Nephron (organoid): ENCODE measurements around the gene BICRAL.

ENCODE experiments used
- H3K27ac Mint-ChIP-seq, 3 experiments: 2 replicates each; pipeline ENCODE4 v1.8.0; 2020; ENCODE audit warnings: mixed read lengths in 3 of 3, mild to moderate bottlenecking in 2 of 3, moderate library complexity in 1 of 3
- H3K27me3 Mint-ChIP-seq: 2 replicates; pipeline ENCODE4 v1.8.0; 2021; ENCODE audit warnings: low read depth, mild to moderate bottlenecking, moderate library complexity, mixed read lengths
- H3K36me3 Mint-ChIP-seq: 2 replicates; pipeline ENCODE4 v1.8.0; 2020; ENCODE audit warnings: low read depth, mixed read lengths
- H3K4me1 Mint-ChIP-seq: 2 replicates; pipeline ENCODE4 v1.8.0; 2020; ENCODE audit warnings: mixed read lengths
- H3K4me3 Mint-ChIP-seq, 3 experiments: 2 replicates each; pipeline ENCODE4 v1.8.0; 2020; ENCODE audit warnings: mild to moderate bottlenecking in 3 of 3, mixed read lengths in 3 of 3, moderate library complexity in 2 of 3
- H3K9me3 Mint-ChIP-seq: 2 replicates; pipeline ENCODE4 v1.8.0; 2020; ENCODE audit warnings: mixed read lengths
- TF ChIP-seq, protein P1 (sequence below), 3 experiments: fragments of 200-600 bp; sonication (generic); IDR thresholded peaks; one replicate each; pipeline ENCODE4 v1.5.0; 2021; ENCODE audit warnings: antibody characterized with exemption in 3 of 3; ENCODE audit not compliant: unreplicated experiment in 3 of 3

The BICRAL gene

DNA sequence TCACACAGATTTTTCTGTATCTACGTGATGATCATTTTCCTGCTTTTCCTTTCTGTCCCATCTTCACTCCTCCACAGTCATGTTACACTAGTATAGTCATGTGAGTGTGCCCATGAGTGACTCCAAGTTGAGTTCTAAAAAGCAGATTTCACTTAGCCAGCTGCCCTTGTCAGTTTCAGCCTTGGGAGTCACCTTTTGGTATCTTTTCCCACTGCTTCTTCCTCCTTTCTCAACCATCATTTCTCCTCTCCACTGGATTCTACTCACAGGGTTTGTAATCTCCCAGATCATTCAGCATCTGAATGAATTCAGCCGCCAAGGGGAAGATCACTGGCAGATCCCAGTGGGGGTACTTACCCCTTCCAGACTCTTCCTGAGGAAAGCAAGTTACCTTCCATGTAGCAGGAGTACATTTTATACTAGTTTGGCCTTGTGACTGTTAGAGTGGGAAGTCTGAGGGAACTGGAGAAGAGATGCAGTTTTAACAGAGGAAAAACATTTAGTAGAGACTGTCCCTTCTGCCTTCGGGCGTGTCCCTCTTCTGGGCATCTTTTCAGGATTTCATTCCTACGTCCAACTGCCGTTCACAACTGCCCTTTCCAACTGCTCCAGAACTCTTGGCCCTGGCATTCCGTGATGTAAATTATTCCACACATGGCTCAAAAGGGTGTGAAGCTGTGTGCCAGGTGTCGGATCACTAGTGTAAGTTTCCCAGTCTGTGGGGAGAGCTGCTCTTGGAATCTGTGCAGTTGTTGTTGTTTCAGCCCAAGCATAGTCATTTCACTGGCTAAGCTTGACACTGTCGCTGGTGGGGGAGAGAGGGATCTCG is 38.9 kb downstream of the BICRAL start:
- Mint-ChIP-seq H3K4me3 (peak overlapping the region in 1 of 3 experiments; percentile 19), H3K9me3 (no peaks in the 10 kb centered on the region), H3K27ac (peak overlapping the region; percentile 34 to 80 (median 67)), H3K27me3 (no peaks in the 10 kb centered on the region), H3K4me1 (peaks cover 29% of the 10 kb centered on the region), H3K36me3 (no peaks in the 10 kb centered on the region)
- TF ChIP-seq, protein P1, sequence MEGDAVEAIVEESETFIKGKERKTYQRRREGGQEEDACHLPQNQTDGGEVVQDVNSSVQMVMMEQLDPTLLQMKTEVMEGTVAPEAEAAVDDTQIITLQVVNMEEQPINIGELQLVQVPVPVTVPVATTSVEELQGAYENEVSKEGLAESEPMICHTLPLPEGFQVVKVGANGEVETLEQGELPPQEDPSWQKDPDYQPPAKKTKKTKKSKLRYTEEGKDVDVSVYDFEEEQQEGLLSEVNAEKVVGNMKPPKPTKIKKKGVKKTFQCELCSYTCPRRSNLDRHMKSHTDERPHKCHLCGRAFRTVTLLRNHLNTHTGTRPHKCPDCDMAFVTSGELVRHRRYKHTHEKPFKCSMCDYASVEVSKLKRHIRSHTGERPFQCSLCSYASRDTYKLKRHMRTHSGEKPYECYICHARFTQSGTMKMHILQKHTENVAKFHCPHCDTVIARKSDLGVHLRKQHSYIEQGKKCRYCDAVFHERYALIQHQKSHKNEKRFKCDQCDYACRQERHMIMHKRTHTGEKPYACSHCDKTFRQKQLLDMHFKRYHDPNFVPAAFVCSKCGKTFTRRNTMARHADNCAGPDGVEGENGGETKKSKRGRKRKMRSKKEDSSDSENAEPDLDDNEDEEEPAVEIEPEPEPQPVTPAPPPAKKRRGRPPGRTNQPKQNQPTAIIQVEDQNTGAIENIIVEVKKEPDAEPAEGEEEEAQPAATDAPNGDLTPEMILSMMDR (IDR thresholded peaks at IDR 0.05; ENCODE audit: unreplicated experiment in 3 of 3), result no peak

DNA sequence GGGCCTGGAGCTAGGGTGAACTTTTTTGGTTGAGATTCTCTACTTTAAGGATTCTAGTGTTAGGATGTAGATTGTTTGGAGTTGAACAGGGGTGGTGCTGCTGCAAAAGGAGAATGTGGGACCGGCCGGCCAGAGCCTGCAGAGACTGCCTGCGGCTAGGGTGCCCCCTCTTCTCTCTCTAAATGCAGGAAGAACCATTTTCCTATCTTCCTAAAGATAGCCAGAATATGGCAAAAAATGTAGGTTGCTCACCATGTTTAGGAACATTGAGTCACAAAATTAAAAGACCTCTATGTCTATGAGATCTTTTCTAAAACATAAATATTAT is 39.5 kb downstream of the BICRAL start:
- H3K4me1 Mint-ChIP-seq, result peaks cover 29% of the 10 kb centered on the region
- no peaks in the 10 kb centered on the region for H3K27me3 Mint-ChIP-seq
- TF ChIP-seq, protein P1 (IDR thresholded peaks at IDR 0.05; ENCODE audit: unreplicated experiment in 3 of 3), result no peak
- H3K4me3 Mint-ChIP-seq, result peak overlapping the region in 1 of 3 experiments; percentile 19
- no peaks in the 10 kb centered on the region for H3K9me3 Mint-ChIP-seq
- no peaks in the 10 kb centered on the region for H3K36me3 Mint-ChIP-seq
- H3K27ac Mint-ChIP-seq, result peak overlapping the region; percentile 34 to 80 (median 67)

DNA sequence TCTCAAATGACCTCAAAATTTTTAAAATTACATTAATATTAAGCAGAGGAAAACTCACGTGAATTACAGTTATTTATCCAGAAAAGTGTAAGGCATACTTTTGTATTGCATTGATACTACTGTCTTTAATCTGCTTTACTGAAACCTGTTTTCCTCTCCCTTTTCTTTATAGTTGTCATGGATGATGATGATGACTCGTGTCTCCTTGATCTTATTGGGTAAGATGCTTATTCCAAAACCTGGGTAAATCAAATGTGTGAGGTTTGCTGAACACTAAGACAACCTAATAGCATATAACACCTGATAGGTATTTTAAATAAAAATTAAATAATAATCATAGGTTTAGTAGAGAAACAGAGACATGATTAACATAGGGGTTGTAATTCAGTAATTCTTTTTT is 40.0 kb downstream of the BICRAL start:
- Mint-ChIP-seq H3K27me3 (no peaks in the 10 kb centered on the region), H3K27ac (peak overlapping the region in 2 of 3 experiments; percentile 17 to 80), H3K9me3 (no peaks in the 10 kb centered on the region), H3K4me3 (no peak overlapping the region), H3K36me3 (peaks cover 5% of the 10 kb centered on the region), H3K4me1 (peaks cover 29% of the 10 kb centered on the region)
- TF ChIP-seq, protein P1 (IDR thresholded peaks at IDR 0.05; ENCODE audit: unreplicated experiment in 3 of 3), result no peak

DNA sequence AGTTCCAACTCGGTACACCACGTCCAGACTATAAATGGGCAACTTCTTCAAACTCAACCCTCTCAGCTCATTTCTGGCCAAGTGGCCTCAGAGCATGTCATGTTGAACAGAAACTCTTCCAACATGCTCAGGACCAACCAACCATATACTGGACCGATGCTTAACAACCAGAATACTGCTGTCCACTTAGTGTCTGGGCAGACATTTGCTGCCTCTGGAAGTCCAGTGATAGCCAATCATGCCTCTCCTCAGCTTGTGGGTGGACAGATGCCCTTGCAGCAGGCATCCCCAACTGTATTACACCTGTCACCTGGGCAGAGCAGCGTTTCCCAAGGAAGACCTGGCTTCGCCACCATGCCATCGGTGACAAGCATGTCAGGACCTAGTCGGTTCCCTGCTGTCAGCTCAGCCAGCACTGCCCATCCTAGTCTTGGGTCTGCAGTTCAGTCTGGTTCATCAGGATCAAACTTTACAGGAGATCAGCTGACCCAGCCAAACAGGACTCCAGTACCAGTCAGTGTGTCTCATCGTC is 47.8 kb downstream of the BICRAL start:
- peaks cover 45% of the 10 kb centered on the region for H3K36me3 Mint-ChIP-seq
- no peaks in the 10 kb centered on the region for H3K9me3 Mint-ChIP-seq
- H3K4me3 Mint-ChIP-seq, result no peak overlapping the region
- no peaks in the 10 kb centered on the region for H3K4me1 Mint-ChIP-seq
- TF ChIP-seq, protein P1 (IDR thresholded peaks at IDR 0.05; ENCODE audit: unreplicated experiment in 3 of 3), result no peak
- H3K27ac Mint-ChIP-seq, result no peak overlapping the region
- H3K27me3 Mint-ChIP-seq, result no peaks in the 10 kb centered on the region

DNA sequence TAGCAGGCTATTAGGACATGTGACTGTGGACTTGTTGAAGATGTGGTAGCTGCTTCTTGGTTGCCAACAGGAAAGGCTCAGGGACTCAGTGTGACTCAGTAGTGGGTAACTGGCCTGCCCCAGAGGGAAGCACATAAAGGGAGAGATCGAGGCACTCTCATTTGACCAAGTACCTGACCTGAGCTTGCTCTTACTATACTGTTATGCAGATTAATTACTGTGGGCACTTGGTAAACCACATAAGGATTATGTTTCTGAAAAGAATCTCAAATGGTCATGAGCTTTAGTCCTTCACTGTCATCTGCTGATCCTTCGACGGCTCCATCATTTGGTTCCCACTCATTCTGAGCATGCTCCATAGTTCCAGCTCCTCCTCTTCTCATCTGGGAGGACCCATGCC is 49.4 kb downstream of the BICRAL start:
- H3K27ac Mint-ChIP-seq, result no peak overlapping the region
- no peak overlapping the region for H3K4me3 Mint-ChIP-seq
- no peaks in the 10 kb centered on the region for H3K27me3 Mint-ChIP-seq
- H3K36me3 Mint-ChIP-seq, result peaks cover 48% of the 10 kb centered on the region
- no peaks in the 10 kb centered on the region for H3K4me1 Mint-ChIP-seq
- no peaks in the 10 kb centered on the region for H3K9me3 Mint-ChIP-seq
- TF ChIP-seq, protein P1 (IDR thresholded peaks at IDR 0.05; ENCODE audit: unreplicated experiment in 3 of 3), result no peak

DNA sequence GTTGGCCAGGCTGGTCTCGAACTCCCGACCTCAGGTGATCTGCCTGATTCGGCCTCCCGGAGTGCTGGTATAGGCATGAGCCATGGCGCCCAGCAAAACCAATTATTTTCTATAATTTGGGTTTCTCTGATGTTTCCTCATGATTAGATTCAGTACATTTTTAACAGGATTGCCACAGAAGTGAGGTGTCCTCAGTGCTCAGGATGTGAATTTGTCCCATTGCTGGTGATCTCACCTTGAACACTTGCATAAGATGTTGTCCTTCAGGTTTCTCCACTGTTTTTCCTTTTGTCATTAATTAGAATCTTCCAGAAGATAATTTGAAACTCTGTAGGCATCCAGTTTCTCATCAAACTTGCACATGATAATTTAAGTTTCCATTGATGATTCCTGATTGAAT is 52.2 kb downstream of the BICRAL start:
- TF ChIP-seq, protein P1 (IDR thresholded peaks at IDR 0.05; ENCODE audit: unreplicated experiment in 3 of 3), result no peak
- H3K4me3 Mint-ChIP-seq, result no peak overlapping the region
- no peaks in the 10 kb centered on the region for H3K4me1 Mint-ChIP-seq
- no peaks in the 10 kb centered on the region for H3K9me3 Mint-ChIP-seq
- H3K27ac Mint-ChIP-seq, result no peak overlapping the region
- H3K27me3 Mint-ChIP-seq, result no peaks in the 10 kb centered on the region
- peaks cover 23% of the 10 kb centered on the region for H3K36me3 Mint-ChIP-seq
